SHP77 treated with DMSO at 0.1 percent for 48 hours (cell line): Measurements from ENCODE around the gene GALNT2.

Source experiments
- DNase-seq: peaks from one replicate; lab custom pipeline; 2025; lab: John Stamatoyannopoulos, UW

Gene GALNT2

DNA sequence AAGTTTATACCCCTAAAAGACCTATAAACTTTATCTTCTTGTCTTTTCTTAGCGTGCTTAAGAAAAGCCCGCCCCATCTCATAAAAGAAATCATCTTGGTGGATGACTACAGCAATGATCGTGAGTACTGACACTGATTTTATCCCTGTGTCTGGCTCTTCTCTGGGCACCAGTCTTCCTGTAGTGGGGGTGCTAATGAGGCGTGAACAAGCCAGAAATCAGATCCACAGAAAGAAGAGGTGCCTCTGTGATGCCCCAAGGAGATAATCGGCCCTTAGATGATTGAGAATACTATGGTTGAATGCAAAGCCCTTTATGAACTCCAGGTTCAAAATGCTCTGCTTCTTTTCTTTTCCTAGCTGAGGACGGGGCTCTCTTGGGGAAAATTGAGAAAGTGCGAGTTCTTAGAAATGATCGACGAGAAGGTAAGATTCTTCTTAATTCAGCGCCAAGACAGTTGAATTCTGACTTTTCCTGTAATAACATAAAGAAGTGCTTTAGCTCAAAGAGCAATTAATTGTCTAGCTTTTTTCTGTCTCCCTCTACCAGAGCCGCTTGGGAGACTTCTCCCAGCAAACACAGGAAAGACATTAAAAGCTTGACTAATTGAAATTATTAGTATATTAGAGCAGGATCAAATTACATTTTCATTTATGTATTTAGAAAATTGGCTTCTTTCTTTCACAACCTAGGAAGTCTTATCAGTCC lies 169.4 kb downstream of the GALNT2 start:
- no peak for DNase-seq

DNA sequence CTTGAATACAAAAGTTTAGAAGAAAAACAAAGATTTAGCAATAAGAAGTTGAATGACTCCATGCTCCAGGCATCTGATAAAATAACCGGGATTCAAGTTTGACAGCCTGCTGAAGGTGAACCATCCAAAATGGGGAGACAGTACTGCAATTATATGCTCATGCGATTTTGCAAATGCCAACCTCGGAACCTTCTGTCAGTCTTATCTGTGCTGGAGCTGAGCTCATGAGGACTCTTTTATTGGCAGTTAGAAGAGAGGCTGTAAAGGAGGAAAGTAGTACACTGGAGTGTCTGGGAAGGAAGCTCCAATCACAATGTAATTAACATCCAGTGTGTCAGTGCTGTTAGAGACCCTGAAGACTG lies 170.0 kb downstream of the GALNT2 start:
- no peak for DNase-seq

DNA sequence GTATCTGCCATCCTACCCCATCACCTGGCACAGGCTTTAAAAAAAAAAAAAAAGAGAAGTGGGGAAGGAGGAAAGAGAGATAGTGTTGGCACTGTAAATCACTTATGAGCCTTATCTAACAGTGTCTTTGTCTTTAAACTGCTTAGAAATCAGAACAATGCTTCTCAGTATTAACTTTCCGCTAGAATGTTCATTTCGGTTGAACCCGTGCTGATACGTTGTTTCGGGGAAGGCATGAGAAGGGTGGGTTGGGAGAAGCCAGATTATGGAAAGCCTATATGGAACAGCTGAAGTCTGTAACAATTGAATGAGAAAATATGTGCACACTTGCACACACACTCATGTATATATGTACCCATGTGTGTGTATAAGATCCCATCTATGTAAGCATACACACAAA lies 170.8 kb downstream of the GALNT2 start:
- DNase-seq = no peak

DNA sequence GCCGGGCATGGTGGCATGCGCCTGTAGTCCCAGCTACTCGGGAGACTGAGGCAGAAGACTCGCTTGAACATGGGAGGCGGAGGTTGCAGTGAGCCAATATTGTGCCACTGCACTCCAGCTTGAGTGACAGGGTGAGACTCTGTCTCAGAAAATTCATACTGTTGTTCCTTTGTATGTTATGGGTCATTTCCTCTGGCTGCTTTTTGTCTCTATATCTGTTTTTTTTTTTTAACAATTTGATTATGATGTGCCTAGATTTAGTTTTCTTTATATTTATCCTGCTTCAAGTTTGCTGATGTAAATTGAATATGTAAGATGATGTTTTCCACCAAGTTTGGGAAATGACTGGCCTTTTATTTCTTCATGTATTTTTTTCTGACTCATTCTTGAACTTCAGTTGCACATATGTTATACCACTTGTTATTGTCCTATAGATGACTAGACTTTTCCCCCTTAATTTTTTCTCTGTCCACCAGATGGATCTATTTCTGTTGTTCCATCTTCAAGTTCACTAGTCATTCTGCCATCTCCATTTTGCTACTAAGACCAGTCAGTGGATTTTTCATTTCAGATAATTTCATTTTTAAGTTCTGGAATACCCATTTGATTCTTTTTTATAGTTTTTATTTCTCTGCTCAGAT lies 173.5 kb downstream of the GALNT2 start:
- no peak for DNase-seq

DNA sequence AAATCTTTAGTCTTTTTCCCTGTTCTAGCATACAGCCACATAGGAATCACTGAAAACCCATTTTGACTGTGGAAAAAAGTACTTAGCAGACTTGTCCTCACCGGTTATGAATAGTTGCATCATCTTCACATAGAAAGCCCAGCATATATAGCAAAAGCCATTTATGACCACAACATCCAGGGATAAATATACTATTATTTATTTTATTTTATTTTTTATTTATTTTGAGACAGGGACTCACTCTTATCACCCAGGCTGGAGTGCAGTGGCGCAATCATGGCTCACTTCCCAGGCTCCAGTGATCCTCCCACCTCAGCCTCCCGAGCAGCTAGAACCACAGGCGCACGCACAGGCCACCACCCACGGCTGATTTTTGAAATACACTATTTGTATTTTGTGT lies 175.3 kb downstream of the GALNT2 start:
- DNase-seq = no peak

DNA sequence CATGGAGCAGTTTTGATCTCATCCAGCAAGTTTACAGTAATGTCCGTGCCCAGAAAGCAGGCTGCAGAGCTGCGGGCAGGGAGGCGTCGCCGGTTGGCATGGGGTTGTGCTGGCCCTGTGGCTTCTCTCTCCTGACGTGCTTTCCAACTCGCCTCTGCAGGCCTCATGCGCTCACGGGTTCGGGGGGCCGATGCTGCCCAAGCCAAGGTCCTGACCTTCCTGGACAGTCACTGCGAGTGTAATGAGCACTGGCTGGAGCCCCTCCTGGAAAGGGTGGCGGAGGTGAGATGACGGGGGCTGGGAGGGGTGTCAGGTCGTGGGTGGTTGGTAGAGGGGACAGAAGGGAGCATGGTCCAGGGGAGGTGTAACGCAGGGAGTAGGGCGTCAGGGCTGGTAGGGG lies 176.1 kb downstream of the GALNT2 start:
- DNase-seq = no peak

DNA sequence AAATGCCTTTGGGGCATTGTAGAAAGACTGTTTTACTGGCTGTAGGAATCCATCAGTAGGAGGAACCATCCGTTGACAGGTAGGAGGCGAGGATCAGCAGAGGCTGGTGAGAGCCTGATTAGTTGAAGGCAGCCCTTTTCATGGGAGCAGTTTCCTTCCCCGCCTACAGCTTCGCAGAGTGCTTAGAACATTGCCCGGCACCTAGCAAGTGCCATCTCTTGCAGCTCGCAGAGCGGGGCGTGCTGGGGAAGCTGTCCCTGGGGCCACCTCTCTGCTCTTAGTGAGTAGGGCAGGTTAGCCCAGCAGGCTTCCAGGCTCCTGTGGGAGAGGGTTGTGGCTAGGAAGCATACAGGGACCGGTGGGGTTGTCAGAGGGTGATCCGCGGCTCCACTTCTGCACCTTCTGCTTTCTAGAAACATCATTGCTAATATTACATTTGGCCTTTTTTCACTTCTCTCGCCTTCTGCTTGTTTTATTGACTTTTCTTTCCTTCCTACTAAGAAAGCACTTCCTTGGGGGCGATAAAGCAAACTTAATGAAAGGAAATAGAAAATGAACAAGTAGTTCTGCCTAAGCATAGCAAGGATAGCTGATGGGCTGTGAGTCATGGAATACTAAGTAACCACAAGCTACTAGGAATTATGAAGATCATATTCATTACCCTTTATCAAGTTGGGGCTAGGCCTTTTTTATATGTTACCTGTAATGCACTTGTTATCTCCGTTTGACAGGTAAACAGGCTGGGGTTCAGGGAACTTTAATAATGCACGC lies 176.7 kb downstream of the GALNT2 start:
- DNase-seq = no peak

DNA sequence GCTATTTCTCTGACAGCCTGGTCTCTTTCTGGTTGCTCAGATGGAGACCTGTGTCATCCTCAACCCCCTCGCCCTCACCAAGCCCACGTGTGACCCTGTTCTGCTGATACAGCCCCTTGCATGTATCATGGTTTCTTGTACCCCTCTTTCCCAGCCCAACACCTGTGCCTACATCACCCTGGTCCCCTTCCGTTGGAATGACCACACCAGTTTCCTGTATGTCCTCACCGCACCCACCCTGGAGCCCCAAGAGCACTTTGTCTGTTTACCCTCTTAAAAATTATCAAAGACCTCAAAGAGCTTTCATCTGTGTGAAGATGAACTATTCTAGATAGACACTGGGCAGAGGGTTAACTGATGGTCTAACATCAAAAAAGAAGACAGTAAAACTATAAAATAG lies 179.5 kb downstream of the GALNT2 start:
- no peak for DNase-seq

DNA sequence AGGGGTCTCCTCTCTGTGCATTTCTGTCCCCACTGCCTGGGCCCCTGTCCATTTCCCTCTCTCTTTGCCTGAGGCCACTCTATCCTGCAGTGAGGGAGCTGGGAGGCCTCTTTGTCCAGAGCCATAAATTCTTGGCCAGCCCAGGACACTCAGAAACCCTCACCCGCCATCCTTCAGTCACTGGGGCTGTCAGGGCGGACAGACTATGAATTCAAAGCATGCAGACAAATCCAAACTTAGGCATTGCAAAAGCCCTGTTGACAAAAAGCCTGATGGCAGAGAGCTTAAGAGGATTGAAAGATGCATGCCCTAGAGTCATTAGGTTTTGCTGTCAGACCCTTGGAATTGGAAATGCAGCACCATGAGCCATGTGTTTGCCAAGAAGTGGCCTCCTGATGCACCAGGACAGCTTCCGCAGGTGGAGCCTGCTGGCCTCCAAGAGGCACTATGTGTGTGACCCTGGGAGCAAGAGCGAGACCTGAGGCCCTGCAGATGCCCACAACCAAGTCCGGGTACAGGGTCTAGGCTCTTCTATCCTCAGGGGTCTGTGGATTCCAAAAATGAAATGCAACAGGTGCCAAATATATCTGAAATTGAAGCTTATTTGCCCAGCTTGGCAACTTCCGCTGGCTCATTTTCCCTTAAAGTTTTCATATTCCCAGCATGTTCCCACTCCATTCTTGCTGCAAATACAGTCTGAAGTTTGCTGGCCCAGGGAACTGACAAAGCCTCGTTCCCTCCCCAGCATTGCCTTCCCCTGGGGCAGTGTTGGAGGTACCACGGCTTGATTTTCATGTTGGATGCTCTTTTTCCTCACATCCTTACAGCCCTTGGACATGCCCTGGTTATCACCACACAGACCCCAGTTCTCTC lies 181.2 kb downstream of the GALNT2 start:
- DNase-seq = no peak

DNA sequence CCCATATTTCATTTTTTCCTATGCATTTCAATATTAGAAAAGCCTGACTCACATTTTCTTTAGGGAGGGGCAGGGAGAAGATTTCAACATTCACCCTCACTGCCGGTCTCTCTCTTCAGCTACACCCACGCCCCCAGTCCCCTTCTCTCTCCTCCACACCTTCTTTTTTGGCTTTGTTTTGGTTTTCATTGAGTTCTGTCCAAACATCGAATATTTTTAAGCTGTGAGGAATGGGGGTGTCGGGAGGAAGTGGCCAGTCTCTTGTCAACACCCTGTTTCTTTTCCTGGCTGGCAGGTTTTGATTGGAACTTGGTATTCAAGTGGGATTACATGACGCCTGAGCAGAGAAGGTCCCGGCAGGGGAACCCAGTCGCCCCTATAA lies 181.8 kb downstream of the GALNT2 start:
- no peak for DNase-seq

DNA sequence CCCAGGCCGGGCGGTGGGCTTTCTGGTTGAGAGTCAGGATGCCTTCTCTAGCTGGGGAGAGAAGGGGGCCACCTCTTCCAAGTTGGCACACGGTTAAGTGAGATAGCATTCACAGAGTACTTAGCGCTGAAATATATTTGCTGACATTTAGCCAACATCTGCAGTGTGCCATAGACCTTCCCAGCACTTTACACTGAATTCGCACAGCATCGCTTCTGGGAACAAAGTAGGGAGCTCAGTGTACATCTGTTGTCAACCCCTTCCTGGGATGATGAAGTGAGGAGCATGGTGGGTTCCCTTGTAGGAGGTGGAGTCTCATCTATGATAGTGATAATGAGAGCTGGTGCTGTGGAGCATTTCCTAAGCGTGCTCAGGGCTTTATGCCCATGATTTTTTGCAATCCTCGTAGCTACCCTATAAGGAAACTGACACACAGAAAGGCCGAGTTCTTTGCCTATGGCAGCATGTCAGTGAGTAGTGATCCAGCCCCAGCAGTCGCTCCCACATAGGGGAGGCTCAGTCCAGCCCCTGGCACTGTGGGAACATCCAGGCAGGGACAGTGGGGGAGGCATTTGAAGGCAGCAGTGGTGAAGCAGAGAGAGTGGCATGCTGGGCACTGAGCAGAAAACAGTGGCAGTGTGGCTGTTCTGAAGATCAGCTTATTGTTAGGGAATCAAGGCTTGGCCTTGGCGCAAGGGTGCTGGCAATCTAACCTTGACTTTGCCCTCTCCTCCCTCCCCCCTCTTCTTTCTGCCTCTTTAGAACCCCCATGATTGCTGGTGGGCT lies 182.8 kb downstream of the GALNT2 start:
- no peak for DNase-seq

DNA sequence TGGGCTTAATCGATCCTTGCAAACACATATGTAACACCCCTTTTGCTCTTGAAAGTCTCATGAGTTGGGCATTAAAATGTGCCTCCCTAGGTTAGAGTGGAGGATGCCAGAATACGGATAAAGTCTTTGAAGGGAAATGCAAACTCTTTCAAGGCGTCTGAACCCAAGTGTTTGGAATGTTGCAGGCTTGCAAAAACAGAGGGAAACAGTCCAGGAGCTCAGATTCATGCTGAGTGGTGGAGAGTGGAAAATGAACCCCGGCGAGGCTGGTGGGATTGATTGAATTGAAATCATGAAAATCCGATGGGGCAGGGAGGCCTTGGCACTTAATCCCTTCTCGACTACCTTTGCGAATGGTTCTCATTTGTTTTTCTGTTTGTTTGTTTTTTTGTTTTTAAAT lies 183.6 kb downstream of the GALNT2 start:
- DNase-seq = no peak

DNA sequence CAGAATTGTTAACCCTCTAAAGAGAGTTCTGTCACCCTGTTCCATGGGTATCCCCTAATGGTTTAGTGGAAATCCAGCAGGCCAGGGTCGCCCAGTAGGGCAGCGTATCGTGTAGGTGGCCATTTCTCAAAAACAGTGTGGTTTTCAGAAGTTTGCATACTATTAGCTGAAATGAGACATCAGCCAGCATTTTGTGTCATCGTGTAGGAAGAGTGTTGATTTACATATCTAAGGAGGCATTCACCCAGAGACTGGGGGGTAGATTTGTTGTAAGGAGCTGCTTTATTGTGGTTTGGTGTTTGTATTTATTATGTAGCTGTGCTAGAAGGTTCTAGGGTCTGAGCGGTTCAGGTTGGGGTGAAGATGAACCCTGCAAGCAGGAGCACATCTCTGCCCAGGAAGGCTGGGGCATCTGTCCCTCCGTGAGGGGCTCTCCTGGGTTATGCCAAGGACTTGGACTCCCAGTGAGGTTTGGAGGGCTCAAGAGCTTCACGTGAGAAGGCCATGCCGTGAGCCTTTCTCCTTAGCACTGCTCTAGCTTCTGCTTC lies 184.7 kb downstream of the GALNT2 start:
- DNase-seq = no peak

DNA sequence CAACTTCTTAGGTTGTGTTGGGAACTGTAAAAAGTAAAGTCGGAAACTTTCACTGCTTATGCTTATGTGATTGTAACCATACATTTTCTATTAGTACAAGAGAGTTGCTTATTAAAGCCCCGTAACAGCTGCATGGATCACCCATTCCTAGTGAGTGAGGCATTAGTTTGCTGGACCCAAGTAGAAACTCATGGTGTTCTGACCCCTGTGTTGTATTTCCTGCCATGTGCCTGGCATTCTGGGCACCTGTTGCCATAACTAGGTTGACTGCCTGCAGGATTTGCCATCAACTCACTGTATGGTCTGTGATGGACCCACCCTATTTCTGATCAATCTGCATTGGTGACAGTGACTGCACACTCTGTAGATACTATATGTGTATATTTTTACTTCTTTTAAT lies 186.1 kb downstream of the GALNT2 start:
- no peak for DNase-seq

DNA sequence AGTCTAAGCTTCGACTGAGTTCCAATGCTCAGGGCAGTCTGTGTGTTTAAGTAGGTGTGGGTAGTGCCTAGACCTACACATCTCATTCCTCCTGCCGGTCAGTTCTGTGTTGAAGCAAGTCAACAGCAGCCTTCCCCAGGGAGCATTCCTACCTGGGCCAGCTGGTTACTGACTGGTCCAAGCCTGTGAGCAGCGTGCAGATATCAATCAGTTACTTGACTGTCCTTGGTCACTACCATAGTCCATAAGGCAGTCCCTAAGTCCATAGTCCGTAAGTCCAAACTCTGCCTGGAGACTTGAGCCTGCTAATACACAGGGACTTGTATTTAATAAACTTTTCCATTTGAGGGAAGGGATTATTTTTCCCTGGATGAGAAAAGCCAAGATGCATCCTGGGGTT lies 187.2 kb downstream of the GALNT2 start:
- DNase-seq = no peak

DNA sequence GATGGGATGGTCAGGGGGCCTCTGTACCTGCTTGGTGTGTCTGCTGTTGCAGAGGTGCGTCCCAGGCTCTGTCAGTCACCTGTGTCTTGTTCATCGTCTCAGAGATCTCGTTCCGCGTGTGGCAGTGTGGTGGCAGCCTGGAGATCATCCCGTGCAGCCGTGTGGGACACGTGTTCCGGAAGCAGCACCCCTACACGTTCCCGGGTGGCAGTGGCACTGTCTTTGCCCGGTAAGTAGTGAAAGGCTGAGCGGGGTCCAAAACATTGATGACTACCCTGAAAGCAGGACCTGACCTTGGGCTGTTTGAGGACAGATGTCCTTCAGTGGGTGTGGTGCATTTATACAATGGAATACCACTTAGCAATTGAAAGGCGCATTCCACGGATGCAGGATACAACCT lies 188.1 kb downstream of the GALNT2 start:
- DNase-seq = no peak

DNA sequence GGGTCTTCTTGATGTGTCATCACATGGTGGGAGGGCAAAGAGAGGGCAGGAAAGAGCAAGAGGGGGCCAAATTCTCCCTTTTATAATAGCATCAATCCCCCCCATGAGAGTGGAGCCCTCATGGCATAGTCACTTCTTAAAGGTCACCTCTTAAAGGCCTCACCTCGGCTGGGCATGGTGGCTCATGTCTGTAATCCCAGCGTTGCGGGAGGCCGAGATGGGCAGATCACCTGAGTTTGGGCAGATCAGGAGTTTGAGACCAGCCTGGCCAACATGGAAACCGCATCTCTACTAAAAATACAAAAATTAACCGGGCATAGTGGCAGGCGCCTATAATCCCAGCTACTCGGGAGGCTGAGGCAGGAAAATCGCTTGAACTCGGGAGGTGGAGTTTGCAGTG lies 189.0 kb downstream of the GALNT2 start:
- no peak for DNase-seq

DNA sequence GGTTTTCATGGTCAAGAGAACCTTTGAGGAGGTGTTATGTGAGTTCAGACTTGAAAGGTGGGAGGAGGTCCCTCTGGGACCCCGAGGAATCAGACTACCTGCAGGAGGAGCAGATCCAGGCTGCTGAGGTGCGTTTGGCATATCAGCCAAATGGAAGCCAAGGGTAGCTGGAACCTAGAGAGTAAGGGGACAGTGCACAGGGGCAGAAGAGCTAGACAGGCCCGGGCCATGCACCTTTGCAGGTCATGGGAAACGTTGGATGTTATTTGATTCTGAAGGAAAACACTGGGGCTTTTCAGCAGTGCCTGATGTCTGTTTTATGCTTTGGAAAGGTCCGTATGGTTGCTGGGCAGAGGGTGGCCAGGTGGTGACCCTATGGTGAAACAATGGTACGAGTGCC lies 189.9 kb downstream of the GALNT2 start:
- no peak for DNase-seq

DNA sequence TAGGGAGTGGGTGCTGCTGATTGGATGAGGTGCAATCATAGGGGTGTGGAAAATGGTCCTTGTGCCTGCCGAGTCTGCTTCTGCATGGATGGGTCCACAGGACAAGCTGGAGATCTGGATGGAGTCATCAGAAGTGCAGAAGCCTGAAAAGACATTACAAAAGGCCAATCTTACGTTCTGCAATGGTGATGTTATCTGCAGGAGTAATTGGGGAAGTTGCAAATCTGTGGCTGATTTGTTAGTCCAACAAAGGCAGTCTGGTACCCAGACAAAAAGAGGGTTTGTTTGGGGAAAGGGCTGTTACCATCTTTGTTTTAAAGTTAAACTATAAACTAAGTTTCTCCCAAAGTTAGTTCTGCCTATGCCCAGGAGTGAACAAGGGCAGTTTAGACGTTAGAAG lies 192.6 kb downstream of the GALNT2 start:
- DNase-seq = no peak

DNA sequence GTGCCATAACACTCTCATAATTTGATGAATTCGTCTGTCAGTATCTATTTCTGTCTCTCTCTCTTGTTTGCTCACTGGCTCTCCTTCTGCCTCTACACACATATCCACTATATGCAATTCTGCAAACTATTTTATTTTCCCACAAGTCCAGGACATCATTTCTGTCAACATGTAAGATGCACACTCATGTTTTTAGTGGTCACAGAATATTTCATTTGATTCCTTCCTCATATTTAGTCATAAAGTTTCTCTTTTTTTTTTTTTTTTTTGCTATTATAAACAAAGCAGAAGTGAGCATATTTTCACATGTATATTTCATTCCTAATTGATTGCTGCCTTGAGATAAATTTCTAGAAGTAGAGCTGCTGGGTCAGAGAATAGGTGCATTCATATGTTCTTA lies 193.8 kb downstream of the GALNT2 start:
- no peak for DNase-seq

DNA sequence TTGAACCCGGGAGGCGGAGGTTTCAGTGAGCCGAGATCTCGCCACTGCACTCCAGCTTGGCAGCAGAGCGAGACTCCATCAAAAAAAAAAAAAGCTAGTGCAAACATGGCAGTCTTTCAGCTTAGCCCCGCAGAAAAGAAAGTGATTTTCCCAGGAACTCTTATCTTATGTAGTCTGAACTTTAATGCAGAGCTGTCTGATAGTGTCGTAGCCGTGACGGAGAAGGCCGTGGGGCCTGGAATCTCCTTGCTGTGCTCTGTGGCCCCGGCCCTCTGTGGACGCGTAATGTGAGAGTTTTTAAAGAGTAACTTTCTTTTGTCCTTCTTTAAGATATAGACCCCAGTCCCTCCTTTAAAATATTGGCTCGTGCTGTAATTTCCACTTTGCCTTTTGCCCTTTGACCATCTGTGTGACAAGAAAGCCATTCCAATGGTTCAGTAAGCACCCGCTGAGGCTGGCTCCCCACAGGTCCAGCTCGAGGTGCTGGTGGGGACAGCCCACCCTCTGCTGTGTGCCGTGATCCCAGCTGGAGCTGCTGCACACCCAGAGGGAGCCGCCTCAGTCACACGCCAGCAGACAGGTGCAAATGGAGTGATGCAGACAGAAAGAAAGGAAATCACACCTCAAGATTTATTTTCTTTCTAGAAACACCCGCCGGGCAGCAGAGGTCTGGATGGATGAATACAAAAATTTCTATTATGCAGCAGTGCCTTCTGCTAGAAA lies 195.1 kb downstream of the GALNT2 start:
- DNase-seq = no peak
